GM19023 (cell line): ENCODE data around the gene TMEM107.
"Not testable (repeated sequence)": the region's sequence is repeated elsewhere in the genome, so short reads cannot be mapped to it uniquely, and the experiment has no call there.

Experiments used
- ATAC-seq: cut with Tn5 transposase; IDR thresholded peaks from one replicate; pipeline ENCODE4 v1.9.1; 2021; ENCODE audit warnings: mild to moderate bottlenecking, moderate library complexity; ENCODE audit not compliant: unreplicated experiment

Gene TMEM107

GRCh38 chr17:8189711-8190477, 13.7 kb upstream of the TMEM107 start, which contains the start of gene BORCS6:
Gene BORCS6 (minus strand): TSS chr17:8190180. CDS start chr17:8190140, 40 bp downstream.
- peak; percentile 49 for ATAC-seq

GRCh38 chr17:8189041-8189710, 13.0 kb upstream of the TMEM107 start:
- ATAC-seq, result no peak

GRCh38 chr17:8188263-8188839, 12.2 kb upstream of the TMEM107 start:
- ATAC-seq, result no peak

- no peak for ATAC-seq
Measured at GRCh38 chr17:8187517-8188262, 11.5 kb upstream of the TMEM107 start.

GRCh38 chr17:8186787-8187516, 10.8 kb upstream of the TMEM107 start:
- no peak for ATAC-seq

GRCh38 chr17:8186446-8186786, 10.2 kb upstream of the TMEM107 start:
- no peak for ATAC-seq

GRCh38 chr17:8185582-8186445, 9.6 kb upstream of the TMEM107 start:
- no peak for ATAC-seq

- no peak for ATAC-seq
Measured at GRCh38 chr17:8176998-8177731, 985 bp upstream of the TMEM107 start.

- ATAC-seq, result no peak
Measured at GRCh38 chr17:8175795-8176196, 384 bp downstream of the TMEM107 start.

- no peak for ATAC-seq
Measured at GRCh38 chr17:8173871-8174322, 2.3 kb downstream of the TMEM107 start.

- peak; percentile 55 for ATAC-seq
Measured at GRCh38 chr17:8173056-8173870, 2.9 kb downstream of the TMEM107 start.

- ATAC-seq, result not testable (repeated sequence)
Measured at GRCh38 chr17:8170186-8170585, 6.0 kb downstream of the TMEM107 start.

- no peak for ATAC-seq
Measured at GRCh38 chr17:8167526-8167925, 8.7 kb downstream of the TMEM107 start.

- ATAC-seq, result no peak
Measured at GRCh38 chr17:8166731-8167130, 9.4 kb downstream of the TMEM107 start.

GRCh38 chr17:8164815-8165131, 11.4 kb downstream of the TMEM107 start:
- ATAC-seq, result no peak

GRCh38 chr17:8163978-8164814, 12.0 kb downstream of the TMEM107 start:
- no peak for ATAC-seq
